Measurements from ENCODE around the gene IL17REL. TPM values are rescaled to one million over a fixed set of nuclear protein-coding genes. Genes with fewer than 3 reads are reported as not detected.

The IL17REL gene
- total and polyA plus RNA-seq, 2 of the 13 experiments (the other 11 are each of a cell fraction or from before 2014, with no cell fraction given) = not detected

GRCh38 chr22:49948958-49949913, 63.3 kb downstream of the IL17REL start (continued):
- 0 out of 2 replicates have a peak, but pooled peaks have one; percentile 57 for TF ChIP-seq ZNF224 (CRISPR knock-in tag; IDR thresholded peaks at IDR 0.05)
- TF ChIP-seq CBX1 (IDR thresholded peaks at IDR 0.05; ENCODE audit: low read depth) = peak; percentile 42
- no peak for TF ChIP-seq JUND (CRISPR knock-in tag; IDR thresholded peaks at IDR 0.05)
- TF ChIP-seq THAP11 (CRISPR knock-in tag; IDR thresholded peaks at IDR 0.05) = 0 out of 2 replicates have a peak, but pooled peaks have one; percentile 56
- peak; percentile 35; the same call in 1 of the 2 replicates for TF ChIP-seq POGK (CRISPR knock-in tag; conservative IDR thresholded peaks at IDR 0.05)
- TF ChIP-seq SIX4 (CRISPR knock-in tag; IDR thresholded peaks at IDR 0.05) = no peak
- 0 out of 2 replicates have a peak, but pooled peaks have one; percentile 44 for TF ChIP-seq ZNF431 (CRISPR knock-in tag; IDR thresholded peaks at IDR 0.05; ENCODE audit: borderline replicate concordance, low read depth)
- no peak for TF ChIP-seq TIGD3 (CRISPR knock-in tag; IDR thresholded peaks at IDR 0.05; ENCODE audit: borderline replicate concordance)
- no peak for TF ChIP-seq ZNF550 (CRISPR knock-in tag; IDR thresholded peaks at IDR 0.05; ENCODE audit: borderline replicate concordance)
- TF ChIP-seq ZEB1 (IDR thresholded peaks at IDR 0.05; ENCODE audit: insufficient replicate concordance, low read depth) = peak; percentile 83
- TF ChIP-seq TBX3 (IDR thresholded peaks at IDR 0.05; ENCODE audit: borderline replicate concordance) = no peak; the same call in 1 of the 2 replicates
- TF ChIP-seq HMG20A (CRISPR knock-in tag; IDR thresholded peaks at IDR 0.05; ENCODE audit: borderline replicate concordance) = peak; percentile 65
- TF ChIP-seq RNF2 (conservative IDR thresholded peaks at IDR 0.05; ENCODE audit: low read depth) = no peak; the same call in 1 of the 2 replicates
- TF ChIP-seq KLF6 (CRISPR knock-in tag; IDR thresholded peaks at IDR 0.05) = peak; percentile 41; the same call in 1 of the 2 replicates
- TF ChIP-seq RFXANK (CRISPR knock-in tag; IDR thresholded peaks at IDR 0.05) = no peak
- TF ChIP-seq ZNF503 (CRISPR knock-in tag; IDR thresholded peaks at IDR 0.05) = 0 out of 2 replicates have a peak, but pooled peaks have one; percentile 69
- no peak for TF ChIP-seq ZNF3 (CRISPR knock-in tag; IDR thresholded peaks at IDR 0.05)
- peak; percentile 81; the same call in 1 of the 2 replicates for TF ChIP-seq MED1 (CRISPR knock-in tag; IDR thresholded peaks at IDR 0.05)
- no peak for TF ChIP-seq ZBTB1 (CRISPR knock-in tag; IDR thresholded peaks at IDR 0.05; ENCODE audit: borderline replicate concordance)
- no peak for TF ChIP-seq RNF219 (CRISPR knock-in tag; IDR thresholded peaks at IDR 0.05)
- TF ChIP-seq MAFK (conservative IDR thresholded peaks at IDR 0.05 in 1 of 2, IDR thresholded peaks at IDR 0.05 in 1 of 2; ENCODE audit: low read length in 2 of 2) = no peak

Data from HepG2 (cell line).